Neural progenitor cell (in vitro differentiated cells): Measurements from ENCODE around the gene SYCE1. TPM values are rescaled to one million over a fixed set of nuclear protein-coding genes. Genes with fewer than 3 reads are reported as not detected.

Experiments
- DNase-seq: peaks from one replicate; pipeline ENCODE4 v3.0.0-alpha.2; 2016; ENCODE audit warnings: low spot score
- H2AFZ ChIP-seq: fragments of 200-600 bp; sonication (generic); replicated peaks from 2 replicates; pipeline ENCODE4 v1.6.1; 2016; ENCODE audit warnings: antibody characterized with exemption
- H3F3A ChIP-seq: fragments of 200-600 bp; sonication (generic); 2 replicates; pipeline ENCODE4 v1.6.1; 2016; ENCODE audit warnings: antibody characterized with exemption, low read depth
- H3K27ac ChIP-seq: fragments of 200-600 bp; sonication (generic); 2 replicates; pipeline ENCODE4 v1.5.1; 2016; ENCODE audit warnings: mild to moderate bottlenecking
- H3K27me3 ChIP-seq: fragments of 200-600 bp; sonication (generic); 2 replicates; pipeline ENCODE4 v1.6.1; 2016; ENCODE audit warnings: mild to moderate bottlenecking, moderate library complexity
- H3K36me3 ChIP-seq: fragments of 200-600 bp; sonication (generic); 2 replicates; pipeline ENCODE4 v1.5.1; 2016
- H3K4me1 ChIP-seq: fragments of 200-600 bp; sonication (generic); 2 replicates; pipeline ENCODE4 v1.6.1; 2016; ENCODE audit warnings: mixed run types
- H3K4me2 ChIP-seq: fragments of 200-600 bp; sonication (generic); 2 replicates; pipeline ENCODE4 v1.6.1; 2016
- H3K4me3 ChIP-seq: fragments of 200-600 bp; sonication (generic); 2 replicates; pipeline ENCODE4 v1.5.1; 2016
- H3K79me2 ChIP-seq: fragments of 200-600 bp; sonication (generic); 2 replicates; pipeline ENCODE4 v1.6.1; 2016; ENCODE audit warnings: low read depth
- H3K9ac ChIP-seq: fragments of 200-600 bp; sonication (generic); 2 replicates; pipeline ENCODE4 v1.6.1; 2016
- H3K9me3 ChIP-seq: fragments of 200-600 bp; sonication (generic); 2 replicates; pipeline ENCODE4 v1.5.1; 2016; ENCODE audit warnings: low read depth
- H4K20me1 ChIP-seq: fragments of 200-600 bp; sonication (generic); 2 replicates; pipeline ENCODE4 v1.6.1; 2016; ENCODE audit warnings: low read depth
- H3K27ac Mint-ChIP-seq: 3 replicates; pipeline ENCODE4 v1.8.0; 2021; ENCODE audit warnings: mixed read lengths
- H3K27me3 Mint-ChIP-seq: 2 replicates; pipeline ENCODE4 v1.8.0; 2022; ENCODE audit warnings: low read depth, mild to moderate bottlenecking, inconsistent platforms, moderate library complexity, mixed read lengths; ENCODE audit not compliant: insufficient read depth
- H3K36me3 Mint-ChIP-seq: 3 replicates; pipeline ENCODE4 v1.8.0; 2021; ENCODE audit warnings: mixed read lengths
- H3K4me1 Mint-ChIP-seq: 3 replicates; pipeline ENCODE4 v1.8.0; 2021; ENCODE audit warnings: mixed read lengths
- H3K4me3 Mint-ChIP-seq: 3 replicates; pipeline ENCODE4 v1.8.0; 2021; ENCODE audit warnings: mild to moderate bottlenecking, moderate library complexity, mixed read lengths
- H3K9me3 Mint-ChIP-seq: 3 replicates; pipeline ENCODE4 v1.8.0; 2020; ENCODE audit warnings: mixed read lengths
- CTCF ChIP-seq: fragments of 200-600 bp; sonication (generic); IDR thresholded peaks from 2 replicates; pipeline ENCODE4 v1.5.1; 2017; ENCODE audit warnings: antibody characterized with exemption, mild to moderate bottlenecking
- EZH2 ChIP-seq: fragments of 200-600 bp; sonication (generic); IDR thresholded peaks from 2 replicates; pipeline ENCODE4 v1.6.1; 2017; ENCODE audit warnings: antibody characterized with exemption, mild to moderate bottlenecking, moderate library complexity
- EZH2phosphoT487 ChIP-seq: fragments of 200-600 bp; sonication (generic); IDR thresholded peaks from 2 replicates; pipeline ENCODE4 v1.6.1; 2017; ENCODE audit warnings: antibody characterized with exemption
- total RNA-seq: library from RNA; depleted of rRNA; stranded (reverse); fragments of >200 nt; gene quantifications from 2 replicates; pipeline ENCODE4 v1.2.3, GENCODE V29; 2015; ENCODE audit warnings: low replicate concordance

SYCE1 gene
- not detected in 2 replicates for total RNA-seq

DNA sequence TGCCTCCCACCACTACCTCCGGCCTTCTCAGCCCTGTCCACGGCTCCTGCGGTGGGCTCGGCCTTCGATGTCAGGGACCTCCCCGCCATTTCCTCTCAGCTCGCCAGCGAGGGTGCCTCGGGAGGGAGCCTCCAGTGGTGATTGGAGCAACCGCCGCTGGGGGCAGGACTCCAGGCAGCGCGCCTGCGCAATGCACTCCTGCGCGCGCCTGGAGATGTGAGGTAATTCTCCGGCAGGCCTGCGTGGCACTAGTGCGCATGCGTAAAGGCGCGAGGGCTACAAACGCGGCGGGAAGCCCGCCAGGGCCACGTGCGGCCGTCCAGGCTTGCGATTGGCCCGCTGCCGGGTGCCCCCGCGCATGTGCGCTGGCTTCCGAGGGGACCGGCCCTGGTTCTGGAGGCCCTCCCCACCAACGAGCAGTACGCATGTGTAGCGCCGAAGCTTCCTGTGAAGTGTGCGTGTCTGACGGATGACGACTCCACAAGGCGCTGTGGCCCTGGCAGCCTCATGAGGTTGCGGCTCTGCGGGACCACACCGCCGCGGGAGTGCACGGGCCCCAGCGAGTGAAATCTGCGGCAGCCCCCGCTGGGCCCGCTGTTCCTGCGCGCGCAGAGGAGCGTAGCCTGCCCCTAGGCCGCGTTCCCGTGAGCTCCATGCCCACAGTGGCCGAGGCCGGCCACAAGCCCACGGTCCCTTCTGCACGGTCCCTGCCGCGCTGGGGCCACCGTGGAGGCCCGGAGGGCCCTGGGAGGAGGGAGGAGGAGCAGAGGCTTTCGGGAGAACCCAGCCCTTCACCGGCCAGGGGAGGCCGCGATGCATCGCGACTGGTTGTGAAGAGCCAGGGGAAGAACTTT is at the start of gene SYCE1:
Gene SYCE1, minus strand, starts transcription at position 143 of the 854 bp plus-strand sequence. Its CDS starts 54 bp downstream, at position 89.
- H3K4me1 ChIP-seq = no peaks in the 10 kb centered on the region
- H3K36me3 ChIP-seq = no peaks in the 10 kb centered on the region
- H3K4me2 ChIP-seq = no peak within 1 kb of the TSS
- no peak within 1 kb of the TSS for H3K27ac Mint-ChIP-seq
- H2AFZ ChIP-seq = no peak within 1 kb of the TSS
- H3K9me3 ChIP-seq = peaks cover 11% of the 10 kb centered on the region
- peaks cover 15% of the 10 kb centered on the region for H3K9me3 Mint-ChIP-seq
- no peak for DNase-seq
- no peaks in the 10 kb centered on the region for H3K4me1 Mint-ChIP-seq
- no peaks in the 10 kb centered on the region for H4K20me1 ChIP-seq
- no peaks in the 10 kb centered on the region for H3K36me3 Mint-ChIP-seq
- H3K9ac ChIP-seq = no peak within 1 kb of the TSS
- H3F3A ChIP-seq = no peaks in the 10 kb centered on the region
- no peak within 1 kb of the TSS for H3K4me3 Mint-ChIP-seq
- H3K27me3 Mint-ChIP-seq = peaks cover 3% of the 10 kb centered on the region
- no peak within 1 kb of the TSS for H3K4me3 ChIP-seq
- H3K27ac ChIP-seq = no peak within 1 kb of the TSS
- no peak for TF ChIP-seq EZH2
- no peak for TF ChIP-seq EZH2phosphoT487
- TF ChIP-seq CTCF = no peak
- no peaks in the 10 kb centered on the region for H3K79me2 ChIP-seq
- peaks cover 4% of the 10 kb centered on the region for H3K27me3 ChIP-seq

- H3K27me3 Mint-ChIP-seq = peaks cover 13% of the 10 kb centered on the region
- no peaks in the 10 kb centered on the region for H3K36me3 Mint-ChIP-seq
- no peaks in the 10 kb centered on the region for H3K36me3 ChIP-seq
- no peak overlapping the region for H3K27ac Mint-ChIP-seq
- H3K9me3 ChIP-seq = peaks cover 9% of the 10 kb centered on the region
- H3K9ac ChIP-seq = no peak overlapping the region
- H3K9me3 Mint-ChIP-seq = peaks cover 41% of the 10 kb centered on the region
- H3K4me3 ChIP-seq = no peak overlapping the region
- no peaks in the 10 kb centered on the region for H3F3A ChIP-seq
- H3K27ac ChIP-seq = no peak overlapping the region
- H3K4me3 Mint-ChIP-seq = no peak overlapping the region
- no peaks in the 10 kb centered on the region for H3K27me3 ChIP-seq
- no peaks in the 10 kb centered on the region for H3K4me1 Mint-ChIP-seq
- no peak for DNase-seq
- H3K4me2 ChIP-seq = no peak overlapping the region
- TF ChIP-seq EZH2phosphoT487 (no peak), CTCF (no peak), EZH2 (no peak)
- no peaks in the 10 kb centered on the region for H4K20me1 ChIP-seq
- H3K79me2 ChIP-seq = no peaks in the 10 kb centered on the region
- H2AFZ ChIP-seq = no peak overlapping the region
- no peaks in the 10 kb centered on the region for H3K4me1 ChIP-seq
These were observed 49.6 kb upstream of the SYCE1 start for GRCh38 chr10:133614830-133615580.

DNA sequence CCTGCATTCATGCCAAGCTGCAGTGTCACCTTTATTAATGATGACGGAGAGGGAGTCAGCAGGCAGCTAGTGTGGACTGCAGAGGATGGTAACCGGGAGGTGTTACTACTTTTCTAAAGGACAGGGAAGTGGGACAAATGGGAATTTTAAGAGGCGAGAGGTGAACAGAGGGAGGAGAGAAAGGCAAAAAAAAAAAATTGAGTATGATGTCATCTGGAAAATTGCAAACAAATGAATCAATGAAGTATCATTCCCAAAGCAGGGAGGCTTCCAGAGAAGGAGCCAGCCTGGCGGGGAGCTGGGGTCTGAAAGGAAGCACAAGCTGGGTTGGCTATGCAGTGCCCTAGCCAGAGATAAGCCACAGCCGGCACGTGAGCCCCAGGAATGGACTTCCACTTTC is 48.3 kb upstream of the SYCE1 start:
- Histone ChIP-seq H3K36me3 (no peaks in the 10 kb centered on the region), H3K27me3 (no peaks in the 10 kb centered on the region), H3K4me1 (no peaks in the 10 kb centered on the region), H3K9ac (no peak overlapping the region), H3K4me3 (no peak overlapping the region), H3K4me2 (no peak overlapping the region), H3K79me2 (no peaks in the 10 kb centered on the region), H4K20me1 (no peaks in the 10 kb centered on the region), H3F3A (no peaks in the 10 kb centered on the region), H3K9me3 (peaks cover 12% of the 10 kb centered on the region), H2AFZ (no peak overlapping the region), H3K27ac (no peak overlapping the region)
- no peak overlapping the region for H3K27ac Mint-ChIP-seq
- no peak for TF ChIP-seq CTCF
- TF ChIP-seq EZH2 = no peak
- TF ChIP-seq EZH2phosphoT487 = no peak
- DNase-seq = no peak
- H3K36me3 Mint-ChIP-seq = no peaks in the 10 kb centered on the region
- peaks cover 9% of the 10 kb centered on the region for H3K27me3 Mint-ChIP-seq
- peaks cover 34% of the 10 kb centered on the region for H3K9me3 Mint-ChIP-seq
- H3K4me3 Mint-ChIP-seq = no peak overlapping the region
- H3K4me1 Mint-ChIP-seq = no peaks in the 10 kb centered on the region
